ENCODE measurements around the gene MED15.
A peak's percentile ranks its signal among the peaks of the same experiment; 100 is the strongest.
"Not testable (repeated sequence)": the region's sequence is repeated elsewhere in the genome, so short reads cannot be mapped to it uniquely, and the experiment has no call there.

The MED15 gene

GRCh38 chr22:20586403-20586745 lies 79.0 kb downstream of the MED15 start:
- no peak for DNase-seq

GRCh38 chr22:20587206-20587958 lies 80.0 kb downstream of the MED15 start:
- DNase-seq: no peak

GRCh38 chr22:20588092-20588842 lies 80.9 kb downstream of the MED15 start:
- DNase-seq: no peak

- DNase-seq: no peak
Observed at GRCh38 chr22:20588843-20589581, 81.6 kb downstream of the MED15 start.

- DNase-seq: no peak
Observed at GRCh38 chr22:20589614-20590476, 82.4 kb downstream of the MED15 start.

- no peak for DNase-seq
Observed at GRCh38 chr22:20590477-20591294, 83.3 kb downstream of the MED15 start.

- DNase-seq: no peak
Observed at GRCh38 chr22:20591295-20591645, 83.9 kb downstream of the MED15 start.

GRCh38 chr22:20591660-20592310 lies 84.4 kb downstream of the MED15 start:
- DNase-seq: no peak

GRCh38 chr22:20594038-20594437 lies 86.6 kb downstream of the MED15 start:
- not testable (repeated sequence) for DNase-seq

- not testable (repeated sequence) for DNase-seq
Observed at GRCh38 chr22:20594486-20594885, 87.1 kb downstream of the MED15 start.

- no peak for DNase-seq
Observed at GRCh38 chr22:20595461-20595860, 88.1 kb downstream of the MED15 start.

GRCh38 chr22:20599117-20599516 lies 91.7 kb downstream of the MED15 start:
- no peak for DNase-seq

GRCh38 chr22:20600137-20600673 lies 92.8 kb downstream of the MED15 start:
- no peak for DNase-seq

GRCh38 chr22:20601308-20601707 lies 93.9 kb downstream of the MED15 start:
- DNase-seq: no peak

- no peak for DNase-seq
Observed at GRCh38 chr22:20602609-20603164, 95.3 kb downstream of the MED15 start.

- DNase-seq: no peak
Observed at GRCh38 chr22:20604092-20604747, 96.8 kb downstream of the MED15 start.

- DNase-seq: no peak
Observed at GRCh38 chr22:20604776-20605221, 97.4 kb downstream of the MED15 start.

GRCh38 chr22:20605328-20605727 lies 97.9 kb downstream of the MED15 start:
- DNase-seq: no peak

GRCh38 chr22:20606041-20606783 lies 98.8 kb downstream of the MED15 start:
- DNase-seq: peak; percentile 55
